GM18858 (cell line): ENCODE results near the gene CASZ1.

Experiments
- ATAC-seq: cut with Tn5 transposase; IDR thresholded peaks from one replicate; pipeline ENCODE4 v1.9.1; 2021; ENCODE audit not compliant: unreplicated experiment

Gene CASZ1

GRCh38 chr1:10730985-10731384 lies 65.5 kb downstream of the CASZ1 start:
- no peak for ATAC-seq

- ATAC-seq, result no peak
Observed at GRCh38 chr1:10728595-10729410, 67.6 kb downstream of the CASZ1 start.

GRCh38 chr1:10727751-10728232 lies 68.7 kb downstream of the CASZ1 start:
- ATAC-seq, result no peak

GRCh38 chr1:10726355-10726754 lies 70.1 kb downstream of the CASZ1 start:
- ATAC-seq, result no peak

- ATAC-seq, result no peak
Observed at GRCh38 chr1:10724948-10725847, 71.2 kb downstream of the CASZ1 start.

- ATAC-seq, result no peak
Observed at GRCh38 chr1:10724511-10724910, 71.9 kb downstream of the CASZ1 start.

GRCh38 chr1:10724052-10724494 lies 72.4 kb downstream of the CASZ1 start:
- no peak for ATAC-seq

GRCh38 chr1:10723317-10723716 lies 73.1 kb downstream of the CASZ1 start:
- no peak for ATAC-seq

- no peak for ATAC-seq
Observed at GRCh38 chr1:10722803-10723202, 73.6 kb downstream of the CASZ1 start.

GRCh38 chr1:10721381-10722321 lies 74.8 kb downstream of the CASZ1 start:
- ATAC-seq, result no peak

- no peak for ATAC-seq
Observed at GRCh38 chr1:10720635-10721034, 75.8 kb downstream of the CASZ1 start.

- no peak for ATAC-seq
Observed at GRCh38 chr1:10718083-10718415, 78.4 kb downstream of the CASZ1 start.

- no peak for ATAC-seq
Observed at GRCh38 chr1:10717296-10718082, 79.0 kb downstream of the CASZ1 start.

- ATAC-seq, result no peak
Observed at GRCh38 chr1:10716840-10717239, 79.6 kb downstream of the CASZ1 start.

GRCh38 chr1:10714337-10715114 lies 81.9 kb downstream of the CASZ1 start:
- no peak for ATAC-seq

GRCh38 chr1:10713614-10714013 lies 82.8 kb downstream of the CASZ1 start:
- ATAC-seq, result no peak

GRCh38 chr1:10712568-10713362 lies 83.7 kb downstream of the CASZ1 start:
- no peak for ATAC-seq

- no peak for ATAC-seq
Observed at GRCh38 chr1:10710489-10710888, 86.0 kb downstream of the CASZ1 start.
